Measurements from ENCODE around the gene MICAL2.

Gene MICAL2

DNA sequence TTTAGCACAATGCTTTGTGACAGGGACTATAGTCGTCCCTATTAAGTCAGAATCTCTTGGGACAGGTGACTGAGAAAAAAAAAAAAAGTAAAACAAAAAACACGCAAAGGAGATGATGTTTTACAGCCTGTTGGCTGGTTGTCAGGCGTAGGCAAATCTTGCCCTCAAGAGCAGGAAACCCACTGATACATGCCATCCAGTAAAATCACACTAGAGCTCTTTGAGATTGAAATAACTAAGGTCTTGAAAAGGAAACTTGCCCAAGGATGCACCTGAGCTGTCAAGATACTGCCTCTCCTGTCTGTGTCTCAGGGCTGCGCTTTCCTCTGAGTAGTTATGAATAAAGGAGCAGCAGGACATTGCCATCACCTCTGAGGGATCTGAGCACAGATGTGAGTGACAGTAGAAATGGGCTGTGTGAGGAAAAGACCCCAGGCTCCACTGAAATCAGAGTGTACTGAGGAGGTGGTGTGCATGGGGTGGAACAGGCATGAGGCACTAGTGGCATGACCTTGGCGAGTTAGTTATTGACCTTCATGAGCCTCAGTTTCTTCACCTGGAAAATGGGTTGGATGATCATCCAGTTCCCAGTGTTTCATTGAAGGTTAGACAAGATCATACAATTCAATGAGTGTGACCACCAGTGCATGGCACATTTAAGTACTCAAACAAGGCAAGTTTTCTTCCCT, 23.3 kb downstream of the MICAL2 start:
- Histone ChIP-seq H3K4me1 (peaks cover 8% of the 10 kb centered on the region), H3K9me3 (no peaks in the 10 kb centered on the region), H3K4me3 (no peak overlapping the region), H3K36me3 (replicated peaks) (no peaks in the 10 kb centered on the region), H3K27me3 (ENCODE audit: low read depth) (no peaks in the 10 kb centered on the region)
- in situ Hi-C loops (cut with MboI; ENCODE audit: low sequenced_read_pairs) = no loop called here
- DNase-seq (ENCODE audit: low spot score in 2 of 2) = no peak

DNA sequence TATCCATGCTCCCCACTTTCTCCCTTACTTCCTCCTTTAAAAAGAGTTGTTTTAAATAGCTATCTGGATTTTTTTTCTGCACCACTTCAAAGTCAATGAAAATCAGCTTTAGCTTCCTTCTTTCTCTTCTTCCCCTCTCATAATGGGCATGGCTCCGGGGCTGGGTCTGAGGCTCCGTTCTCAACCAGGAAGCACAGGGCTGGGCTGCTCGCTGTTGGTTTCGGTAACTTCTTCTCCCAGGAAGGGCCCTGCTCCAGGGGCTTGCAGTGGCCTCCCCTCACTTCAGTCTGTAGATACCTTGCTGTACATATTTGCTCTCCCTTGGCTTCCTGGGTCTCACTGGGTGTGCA, 23.8 kb downstream of the MICAL2 start:
- Histone ChIP-seq H3K4me3 (no peak overlapping the region), H3K4me1 (peaks cover 8% of the 10 kb centered on the region), H3K27me3 (ENCODE audit: low read depth) (no peaks in the 10 kb centered on the region), H3K9me3 (no peaks in the 10 kb centered on the region), H3K36me3 (replicated peaks) (no peaks in the 10 kb centered on the region)
- DNase-seq (ENCODE audit: low spot score in 2 of 2) = no peak
- in situ Hi-C loops (cut with MboI; ENCODE audit: low sequenced_read_pairs) = no loop called here

DNA sequence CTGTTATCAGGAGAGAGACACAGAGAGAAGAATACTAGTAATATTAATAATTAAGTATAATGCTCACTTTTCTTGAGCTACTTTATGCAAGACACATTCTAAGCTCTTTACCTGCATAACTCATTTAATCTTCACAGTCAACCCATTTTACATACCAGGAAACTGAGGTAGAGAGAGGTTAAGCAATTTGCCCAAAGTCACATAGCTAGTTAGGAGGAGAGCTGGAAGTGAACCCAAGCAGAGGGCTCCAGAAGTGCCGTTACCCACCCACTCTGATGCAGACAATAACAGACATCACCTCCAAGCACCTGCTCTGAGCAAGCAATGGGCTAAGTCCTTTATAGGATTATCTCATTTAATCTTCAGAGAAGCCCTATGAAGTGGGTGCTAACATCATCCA, 24.8 kb downstream of the MICAL2 start:
- DNase-seq (ENCODE audit: low spot score in 2 of 2) = no peak
- Histone ChIP-seq H3K4me1 (peaks cover 8% of the 10 kb centered on the region), H3K9me3 (no peaks in the 10 kb centered on the region), H3K4me3 (no peak overlapping the region), H3K36me3 (replicated peaks) (no peaks in the 10 kb centered on the region), H3K27me3 (ENCODE audit: low read depth) (no peaks in the 10 kb centered on the region)
- in situ Hi-C loops (cut with MboI; ENCODE audit: low sequenced_read_pairs) = no loop called here

DNA sequence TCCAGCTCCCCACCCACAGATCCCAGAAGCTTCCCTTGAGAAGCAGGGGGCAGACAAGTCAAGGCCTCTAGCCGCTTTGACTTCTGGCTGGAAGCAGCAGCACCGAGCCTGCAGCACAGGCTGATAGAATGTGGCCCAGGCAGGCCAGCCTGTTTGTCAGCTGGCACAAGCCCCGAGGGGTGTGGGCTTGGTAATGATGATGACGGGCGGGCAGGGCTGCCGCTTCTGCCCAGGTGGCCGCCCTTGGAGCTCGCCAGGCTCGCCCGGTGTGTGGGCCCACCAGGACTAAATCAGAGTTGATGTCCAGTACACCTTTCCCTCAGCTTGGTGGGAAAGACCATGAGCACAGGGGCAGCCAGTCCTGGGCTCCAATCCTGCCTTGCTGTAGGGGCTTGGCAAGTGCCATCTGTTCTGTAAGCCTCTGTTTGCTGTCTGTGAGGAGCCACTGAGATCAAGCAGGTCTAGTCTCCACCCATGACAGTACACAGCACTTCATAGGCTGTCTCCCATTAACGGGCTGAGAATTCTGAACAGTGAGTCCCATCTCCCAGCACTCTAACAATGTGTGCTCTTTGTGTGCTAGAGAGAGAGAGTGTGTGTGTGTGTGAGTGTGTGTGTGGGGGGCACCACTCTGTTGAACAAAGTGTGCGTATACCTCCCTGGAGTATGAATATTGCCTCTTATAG, 26.8 kb downstream of the MICAL2 start:
- DNase-seq (ENCODE audit: low spot score in 2 of 2) = no peak
- H3K27me3 ChIP-seq (ENCODE audit: low read depth) = no peaks in the 10 kb centered on the region

DNA sequence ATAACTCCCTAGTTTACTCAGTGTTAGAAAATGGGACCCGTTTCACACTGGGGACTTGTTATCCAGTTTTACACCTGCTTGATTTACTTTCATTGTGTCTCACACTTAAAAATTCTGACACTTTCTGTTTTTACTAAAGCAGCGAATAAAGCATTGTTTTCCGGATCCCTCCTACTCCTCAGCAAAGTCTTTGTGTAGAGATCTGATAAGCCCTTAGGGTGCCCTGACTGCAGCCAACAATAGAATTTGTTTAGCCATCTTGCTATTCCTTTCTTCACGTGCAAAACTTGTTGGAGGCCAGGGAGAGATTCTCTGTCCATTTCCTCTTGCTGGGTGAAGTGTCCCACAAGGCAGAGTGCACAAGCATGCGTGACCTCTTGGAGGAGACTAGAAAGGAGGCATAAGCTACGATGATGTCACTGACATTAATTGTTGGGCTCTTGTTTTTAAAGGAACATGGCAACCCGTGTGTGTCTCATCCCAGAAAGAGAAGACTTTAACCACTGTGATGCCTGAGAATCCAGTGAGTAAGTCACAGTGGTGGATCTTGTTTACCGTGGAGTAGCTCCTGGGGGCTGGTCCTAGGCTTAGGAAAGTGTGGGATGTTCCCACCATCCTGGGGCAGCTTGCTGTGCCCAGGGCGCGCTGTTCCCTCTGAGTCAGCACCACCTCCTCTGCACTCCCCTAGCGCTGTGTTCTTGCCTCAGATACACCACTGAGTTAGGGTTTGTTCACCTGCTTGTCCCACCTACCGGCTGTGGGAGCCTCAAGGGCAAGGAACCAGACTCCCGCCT, 27.7 kb downstream of the MICAL2 start:
- peak; percentile 54 to 59 for DNase-seq (ENCODE audit: low spot score in 2 of 2)
- H3K4me3 ChIP-seq = no peak overlapping the region
- peaks cover 8% of the 10 kb centered on the region for H3K4me1 ChIP-seq

More for the DNA sequence above, 26.8 kb downstream of the MICAL2 start:
- H3K4me3 ChIP-seq = no peak overlapping the region
- H3K9me3 ChIP-seq = no peaks in the 10 kb centered on the region
- peaks cover 8% of the 10 kb centered on the region for H3K4me1 ChIP-seq
- no peaks in the 10 kb centered on the region for H3K36me3 ChIP-seq (replicated peaks)
- in situ Hi-C loops (cut with MboI; ENCODE audit: low sequenced_read_pairs) = no loop called here

DNA sequence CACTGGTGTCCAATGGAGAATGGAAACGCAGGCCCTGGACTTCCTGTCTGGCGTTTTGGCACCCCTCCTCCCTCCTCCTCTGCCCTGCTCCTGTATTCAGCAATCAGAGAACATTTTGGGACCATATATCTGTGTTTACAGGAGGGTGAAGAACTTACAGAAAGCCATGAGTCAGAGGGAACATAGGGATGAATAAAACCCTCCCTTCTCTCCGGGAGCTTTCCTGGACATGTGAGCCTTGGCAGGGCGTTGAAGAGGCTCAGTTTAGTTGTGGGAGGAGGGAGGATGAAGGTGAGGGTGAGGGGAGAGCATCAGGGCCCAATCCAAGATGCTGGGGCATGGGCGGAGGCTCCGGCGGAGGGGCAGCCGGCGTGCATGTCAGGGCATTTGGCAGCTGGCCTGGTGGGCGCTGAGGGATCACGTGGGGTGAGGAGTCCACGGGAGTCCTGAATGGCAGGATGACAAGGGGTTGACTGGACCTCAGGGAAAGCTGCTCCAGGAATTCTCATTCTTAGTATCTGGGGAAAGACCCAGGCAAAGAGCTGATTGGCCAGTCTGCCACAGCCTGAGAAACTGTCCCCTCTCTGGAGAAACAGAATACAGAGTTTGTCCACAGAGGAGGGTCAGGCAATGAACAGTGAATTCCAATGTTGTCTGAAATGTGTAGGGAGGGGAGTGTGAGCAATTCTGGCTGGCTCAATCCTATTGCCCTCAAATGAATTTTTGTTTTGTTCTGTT, 28.9 kb downstream of the MICAL2 start:
- Histone ChIP-seq H3K9me3 (no peaks in the 10 kb centered on the region), H3K4me3 (no peak overlapping the region), H3K4me1 (peaks cover 8% of the 10 kb centered on the region), H3K27me3 (ENCODE audit: low read depth) (no peaks in the 10 kb centered on the region), H3K36me3 (replicated peaks) (no peaks in the 10 kb centered on the region)
- no peak for DNase-seq (ENCODE audit: low spot score in 2 of 2)
- in situ Hi-C loops (cut with MboI; ENCODE audit: low sequenced_read_pairs) = no loop called here

More for the DNA sequence above, 27.7 kb downstream of the MICAL2 start:
- in situ Hi-C loops (cut with MboI; ENCODE audit: low sequenced_read_pairs) = no loop called here
- Histone ChIP-seq H3K9me3 (no peaks in the 10 kb centered on the region), H3K27me3 (ENCODE audit: low read depth) (no peaks in the 10 kb centered on the region), H3K36me3 (replicated peaks) (no peaks in the 10 kb centered on the region)

DNA sequence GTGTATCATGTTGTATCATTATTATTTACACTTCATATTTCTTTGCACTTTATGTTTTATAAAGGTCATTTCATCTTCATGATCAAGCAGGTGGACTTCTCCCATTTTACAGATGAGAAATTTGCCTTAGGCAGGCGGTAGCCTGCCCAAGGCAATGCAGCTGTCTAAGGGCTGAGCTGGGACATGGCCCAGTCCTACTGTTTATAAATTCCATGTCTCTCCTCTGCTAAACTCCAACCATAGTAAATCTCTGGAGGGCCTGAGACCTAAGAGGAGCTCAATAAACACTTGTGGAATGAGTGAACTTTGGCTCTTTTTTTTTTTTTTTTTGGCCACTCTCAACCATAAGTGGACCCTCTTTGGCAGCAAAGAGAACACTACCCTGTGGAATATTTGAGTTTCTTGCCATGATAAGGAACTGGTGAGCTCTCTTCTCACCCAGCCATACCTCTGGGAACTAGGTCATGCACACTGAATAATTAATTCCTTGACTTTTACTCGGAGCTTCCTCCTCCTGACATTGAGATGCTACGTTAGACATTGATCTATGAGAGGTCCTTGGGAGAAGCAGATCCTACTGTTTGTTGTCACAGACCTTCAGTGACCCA, 29.9 kb downstream of the MICAL2 start:
- no peak overlapping the region for H3K4me3 ChIP-seq
- H3K27me3 ChIP-seq (ENCODE audit: low read depth) = no peaks in the 10 kb centered on the region
- in situ Hi-C loops (cut with MboI; ENCODE audit: low sequenced_read_pairs) = no loop called here
- no peaks in the 10 kb centered on the region for H3K9me3 ChIP-seq
- no peaks in the 10 kb centered on the region for H3K36me3 ChIP-seq (replicated peaks)
- peaks cover 8% of the 10 kb centered on the region for H3K4me1 ChIP-seq
- no peak for DNase-seq (ENCODE audit: low spot score in 2 of 2)

DNA sequence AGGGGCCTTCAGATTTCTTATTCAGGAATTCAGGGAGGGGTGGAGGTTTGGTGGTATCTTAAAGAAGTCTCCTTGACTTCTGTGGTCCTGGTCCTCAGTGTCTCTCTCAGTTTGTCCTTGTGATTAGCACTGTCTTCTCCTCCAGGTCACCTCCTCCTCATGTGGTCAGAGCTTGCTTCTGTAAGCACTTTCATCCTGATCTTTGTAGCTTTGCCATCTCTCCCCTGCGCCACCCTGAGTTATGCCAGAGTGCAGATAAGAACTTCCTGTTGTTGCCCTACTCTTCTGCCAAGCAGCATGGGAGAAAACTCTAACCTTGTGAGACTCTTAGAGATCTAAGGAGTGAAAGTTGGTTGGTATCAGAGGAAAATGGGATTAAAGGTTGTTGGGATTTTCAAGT, 30.9 kb downstream of the MICAL2 start:
- no peaks in the 10 kb centered on the region for H3K9me3 ChIP-seq
- no peaks in the 10 kb centered on the region for H3K27me3 ChIP-seq (ENCODE audit: low read depth)
- no peak overlapping the region for H3K4me3 ChIP-seq
- DNase-seq (ENCODE audit: low spot score in 2 of 2) = no peak
- H3K4me1 ChIP-seq = peaks cover 8% of the 10 kb centered on the region
- no peaks in the 10 kb centered on the region for H3K36me3 ChIP-seq (replicated peaks)
- in situ Hi-C loops (cut with MboI; ENCODE audit: low sequenced_read_pairs) = no loop called here

DNA sequence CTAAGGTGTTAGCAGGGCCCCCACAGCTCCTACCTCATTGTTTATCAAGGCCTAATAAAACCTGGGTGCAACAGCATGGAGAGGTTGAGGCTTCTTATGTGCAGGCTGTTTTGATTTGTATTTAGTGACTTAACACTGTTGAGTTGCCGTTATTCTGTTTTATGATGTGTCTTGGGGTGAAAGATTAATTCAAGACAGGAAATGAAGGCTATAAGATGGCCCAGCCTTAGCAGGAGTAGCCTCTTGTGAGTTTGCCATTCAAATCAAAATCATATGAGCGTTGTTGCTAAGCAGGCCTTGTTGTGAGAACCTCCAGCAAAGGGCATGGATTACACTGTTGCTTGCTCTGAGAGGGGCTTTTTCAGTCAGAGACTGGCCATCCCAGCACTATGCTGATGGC, 31.8 kb downstream of the MICAL2 start:
- in situ Hi-C loops (cut with MboI; ENCODE audit: low sequenced_read_pairs) = no loop called here
- Histone ChIP-seq H3K36me3 (replicated peaks) (no peaks in the 10 kb centered on the region), H3K9me3 (no peaks in the 10 kb centered on the region), H3K27me3 (ENCODE audit: low read depth) (no peaks in the 10 kb centered on the region), H3K4me1 (peaks cover 8% of the 10 kb centered on the region), H3K4me3 (no peak overlapping the region)
- no peak for DNase-seq (ENCODE audit: low spot score in 2 of 2)

DNA sequence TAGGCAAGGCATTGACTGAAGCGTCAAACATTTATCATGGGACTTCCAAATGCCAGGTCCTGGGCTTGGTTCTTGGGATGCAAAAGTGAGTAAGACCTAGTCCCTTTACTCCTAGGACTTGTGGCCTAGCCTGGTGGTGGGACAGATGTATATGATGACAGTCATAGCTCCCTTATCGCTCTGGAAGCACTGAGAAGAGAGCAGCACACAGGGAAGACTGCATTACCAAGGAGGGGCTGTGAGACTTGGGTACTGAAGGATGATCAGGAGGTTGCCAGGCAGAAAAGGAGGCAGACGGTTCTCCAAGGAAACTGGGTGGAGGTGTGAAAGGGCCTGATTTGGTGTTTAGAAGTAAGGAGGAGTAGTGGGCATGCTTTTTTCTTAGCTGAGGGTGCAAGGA, 32.5 kb downstream of the MICAL2 start:
- no peaks in the 10 kb centered on the region for H3K9me3 ChIP-seq
- no peak for DNase-seq (ENCODE audit: low spot score in 2 of 2)
- no peak overlapping the region for H3K4me3 ChIP-seq
- H3K4me1 ChIP-seq = peaks cover 4% of the 10 kb centered on the region
- no peaks in the 10 kb centered on the region for H3K36me3 ChIP-seq (replicated peaks)
- in situ Hi-C loops (cut with MboI; ENCODE audit: low sequenced_read_pairs) = no loop called here
- no peaks in the 10 kb centered on the region for H3K27me3 ChIP-seq (ENCODE audit: low read depth)

DNA sequence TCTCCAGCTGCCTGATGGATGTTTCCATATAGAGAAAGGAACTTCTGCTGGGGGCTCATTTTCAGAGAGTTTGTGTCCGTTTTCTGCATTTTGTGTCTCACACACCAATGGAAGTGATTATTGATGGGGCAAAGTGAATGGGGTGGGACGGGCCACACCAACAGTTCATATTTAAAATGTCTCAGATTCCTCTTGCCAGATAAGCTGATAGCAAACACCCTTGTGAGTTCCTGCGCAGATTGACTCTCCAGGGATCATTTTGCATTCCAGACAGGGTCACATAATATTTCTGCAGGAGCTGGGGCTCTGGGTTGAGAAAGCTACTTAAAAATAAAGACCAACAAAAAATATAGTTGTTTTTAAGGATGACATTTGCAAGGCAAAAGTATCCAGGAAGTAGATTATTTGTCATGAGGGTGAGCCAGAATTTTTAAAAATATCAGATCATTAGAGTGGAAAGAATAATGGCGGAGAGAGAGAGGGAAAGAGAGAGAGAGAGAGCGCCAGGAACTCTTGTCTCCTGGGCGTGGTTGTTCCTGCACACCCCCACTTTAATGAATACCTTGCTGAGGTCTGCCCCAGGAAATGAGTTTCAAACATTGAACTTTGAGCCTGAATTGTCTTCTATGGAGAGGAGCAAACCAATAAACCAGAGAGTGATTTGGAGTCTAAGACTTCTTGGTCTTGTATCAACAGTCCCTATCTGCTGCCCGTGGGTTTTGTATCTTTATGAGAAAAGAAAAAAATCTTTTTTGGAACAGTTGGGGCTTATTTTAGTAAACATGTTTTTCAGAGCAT, 33.3 kb downstream of the MICAL2 start:
- DNase-seq (ENCODE audit: low spot score in 2 of 2) = no peak
- Histone ChIP-seq H3K4me1 (no peaks in the 10 kb centered on the region), H3K4me3 (no peak overlapping the region), H3K9me3 (no peaks in the 10 kb centered on the region), H3K27me3 (ENCODE audit: low read depth) (no peaks in the 10 kb centered on the region), H3K36me3 (replicated peaks) (no peaks in the 10 kb centered on the region)
- in situ Hi-C loops (cut with MboI; ENCODE audit: low sequenced_read_pairs) = no loop called here

DNA sequence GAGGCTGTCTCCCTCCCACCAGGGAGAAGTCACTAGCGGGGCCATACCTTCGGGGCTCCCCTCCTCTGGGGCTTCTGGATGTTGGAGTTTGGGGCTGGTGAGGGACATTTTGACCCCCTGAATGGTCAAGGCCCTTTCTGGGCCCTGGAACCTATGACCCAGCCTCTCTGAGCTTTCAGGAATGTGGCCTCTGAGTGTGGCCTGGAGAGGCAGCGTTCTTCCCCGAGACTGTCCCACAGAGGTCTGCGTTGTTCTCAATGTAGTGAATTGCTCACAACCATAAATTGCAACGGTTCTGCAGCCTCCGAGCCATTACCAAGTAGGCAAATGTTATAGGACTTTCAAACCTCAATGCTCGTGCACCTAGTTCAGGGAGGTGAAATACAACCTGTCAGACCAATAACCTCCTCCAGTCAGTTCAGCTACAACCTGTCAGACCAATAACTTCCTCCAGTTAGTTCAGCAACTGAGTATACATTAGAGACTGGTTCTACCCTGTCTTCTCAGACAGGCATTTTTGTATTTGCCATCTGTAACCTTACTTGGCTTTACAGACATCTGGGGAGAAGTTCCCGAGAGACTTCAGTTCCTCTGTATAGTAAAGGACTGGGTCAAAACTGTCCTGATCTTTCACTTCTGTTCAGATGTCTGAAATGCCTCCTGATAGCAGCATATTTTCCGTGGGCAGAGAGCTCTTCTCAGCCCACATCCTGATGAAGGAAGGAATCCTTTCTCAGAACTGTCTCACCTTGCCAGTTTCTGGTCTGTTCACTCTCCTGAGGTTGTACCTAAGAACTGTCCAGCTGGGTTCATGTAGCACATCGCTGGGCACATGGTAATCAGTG, 34.2 kb downstream of the MICAL2 start:
- no peak overlapping the region for H3K4me3 ChIP-seq
- no peaks in the 10 kb centered on the region for H3K9me3 ChIP-seq
- H3K4me1 ChIP-seq = no peaks in the 10 kb centered on the region
- DNase-seq (ENCODE audit: low spot score in 2 of 2) = no peak
- no peaks in the 10 kb centered on the region for H3K36me3 ChIP-seq (replicated peaks)
- H3K27me3 ChIP-seq (ENCODE audit: low read depth) = no peaks in the 10 kb centered on the region
- in situ Hi-C loops (cut with MboI; ENCODE audit: low sequenced_read_pairs) = no loop called here
